ENCODE results near the gene DHH. TPM values are rescaled to one million over a fixed set of nuclear protein-coding genes. Genes with fewer than 3 reads are reported as not detected.

DHH gene
- total RNA-seq, 1 donor from 2014 or later: 0.56 TPM

DNA sequence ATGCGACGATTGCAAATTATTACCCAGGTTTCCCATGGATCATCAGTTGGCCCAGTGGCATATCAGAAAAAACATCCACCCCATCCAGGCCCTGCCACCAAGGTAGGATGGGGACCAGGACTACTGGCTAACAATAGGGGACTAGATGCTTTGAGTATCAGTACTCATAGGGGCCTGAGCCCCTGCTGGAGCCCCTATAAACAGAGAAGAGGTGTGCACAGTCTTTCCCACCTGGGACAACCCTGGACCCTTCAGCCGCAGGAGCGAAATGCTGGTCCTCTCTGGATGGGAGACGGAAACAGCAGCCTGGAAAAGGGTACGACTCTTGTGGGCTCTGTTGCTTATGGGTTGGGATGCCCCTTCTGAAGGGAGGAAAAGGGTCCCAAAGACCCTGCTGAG, 5.7 kb downstream of the DHH start:
- H3K36me3 Mint-ChIP-seq: no peaks in the 10 kb centered on the region
- H3K4me3 Mint-ChIP-seq: no peak overlapping the region
- no peak for TF ChIP-seq CTCF (conservative IDR thresholded peaks at IDR 0.05)
- no peak for DNase-seq (ENCODE audit: extremely low spot score, unreplicated experiment)
- H3K4me1 Mint-ChIP-seq (ENCODE audit: unreplicated experiment): peaks cover 4% of the 10 kb centered on the region
- H3K27ac Mint-ChIP-seq: no peak overlapping the region
- no peaks in the 10 kb centered on the region for H3K9me3 Mint-ChIP-seq
- H3K27me3 Mint-ChIP-seq: peaks cover 83% of the 10 kb centered on the region

- peaks cover 77% of the 10 kb centered on the region for H3K27me3 Mint-ChIP-seq
- H3K9me3 Mint-ChIP-seq: no peaks in the 10 kb centered on the region
- peaks cover 4% of the 10 kb centered on the region for H3K4me1 Mint-ChIP-seq (ENCODE audit: unreplicated experiment)
- no peaks in the 10 kb centered on the region for H3K36me3 Mint-ChIP-seq
- peak overlapping the region; percentile 67 for H3K4me3 Mint-ChIP-seq
- TF ChIP-seq CTCF (conservative IDR thresholded peaks at IDR 0.05): peak; percentile 94
- H3K27ac Mint-ChIP-seq: no peak overlapping the region
- peak; percentile 76 for DNase-seq (ENCODE audit: extremely low spot score, unreplicated experiment)
Observed at GRCh38 chr12:49088150-49088931, 6.3 kb downstream of the DHH start.

DNA sequence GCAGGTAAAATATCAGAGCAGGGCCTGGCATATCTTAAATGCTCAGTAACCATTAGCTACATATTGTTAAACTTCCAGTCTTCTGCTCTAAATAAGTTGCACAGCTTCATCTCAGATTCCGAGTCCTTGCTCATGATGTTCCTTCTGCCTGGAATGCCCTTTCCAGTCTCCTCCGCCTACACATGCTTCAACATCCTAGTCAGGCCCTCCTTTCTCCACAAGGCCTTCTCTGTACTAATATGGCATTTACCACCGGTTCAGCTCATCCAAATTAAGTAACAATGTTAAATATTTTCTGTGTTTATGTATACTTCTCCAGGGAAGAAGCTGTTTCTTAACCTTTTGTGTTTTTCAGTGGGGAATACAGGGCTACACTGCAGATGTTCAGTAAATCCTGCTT, 8.5 kb downstream of the DHH start:
- DNase-seq (ENCODE audit: extremely low spot score, unreplicated experiment): no peak
- no peaks in the 10 kb centered on the region for H3K9me3 Mint-ChIP-seq
- H3K27ac Mint-ChIP-seq: no peak overlapping the region
- peaks cover 64% of the 10 kb centered on the region for H3K27me3 Mint-ChIP-seq
- H3K4me1 Mint-ChIP-seq (ENCODE audit: unreplicated experiment): no peaks in the 10 kb centered on the region
- H3K36me3 Mint-ChIP-seq: no peaks in the 10 kb centered on the region
- H3K4me3 Mint-ChIP-seq: no peak overlapping the region
- no peak for TF ChIP-seq CTCF (conservative IDR thresholded peaks at IDR 0.05)

DNA sequence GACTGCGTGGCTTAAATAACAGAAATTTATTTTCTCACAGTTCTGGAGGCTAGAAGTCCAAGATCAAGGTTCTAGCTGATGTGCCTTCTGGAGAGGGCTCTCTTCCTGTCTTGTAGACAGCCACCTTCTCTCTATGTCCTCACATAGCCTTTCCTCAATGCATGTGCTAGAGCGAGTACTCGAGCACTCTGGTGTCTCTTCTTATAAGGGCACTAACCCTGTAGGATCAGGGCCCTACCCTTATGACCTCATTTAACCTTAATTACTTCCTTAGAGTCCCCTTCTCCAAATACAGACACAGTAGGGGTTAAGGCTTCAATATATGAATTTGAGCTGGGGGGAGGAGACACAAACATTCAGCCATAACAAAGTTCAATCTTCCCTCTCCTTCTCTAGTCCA, 10.2 kb downstream of the DHH start:
- no peak for DNase-seq (ENCODE audit: extremely low spot score, unreplicated experiment)
- no peak for TF ChIP-seq CTCF (conservative IDR thresholded peaks at IDR 0.05)
- Mint-ChIP-seq H3K27ac (no peak overlapping the region), H3K9me3 (no peaks in the 10 kb centered on the region), H3K27me3 (peaks cover 57% of the 10 kb centered on the region), H3K4me1 (ENCODE audit: unreplicated experiment) (no peaks in the 10 kb centered on the region), H3K4me3 (no peak overlapping the region), H3K36me3 (no peaks in the 10 kb centered on the region)

DNA sequence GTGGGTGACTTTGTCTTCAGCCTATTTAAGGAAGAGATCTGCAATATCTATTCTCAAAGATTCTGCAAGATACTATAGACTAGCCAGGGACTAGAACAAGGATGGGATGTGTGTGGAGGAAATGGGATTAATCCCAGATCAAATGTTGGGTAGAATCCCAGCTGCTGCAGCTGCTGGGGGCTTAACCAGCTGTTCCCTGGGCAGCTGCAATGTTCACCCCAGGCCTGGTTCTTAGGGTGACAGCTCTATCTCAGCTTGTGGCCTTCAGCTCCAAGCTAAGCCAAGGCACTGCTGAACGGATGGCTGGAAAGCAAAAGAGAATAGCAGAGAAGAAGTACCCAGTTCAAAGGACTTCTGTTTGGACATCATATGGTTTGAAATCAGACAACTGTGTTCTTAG, 14.8 kb downstream of the DHH start:
- Mint-ChIP-seq H3K9me3 (no peaks in the 10 kb centered on the region), H3K4me3 (no peak overlapping the region), H3K4me1 (ENCODE audit: unreplicated experiment) (no peaks in the 10 kb centered on the region), H3K27ac (no peak overlapping the region), H3K36me3 (no peaks in the 10 kb centered on the region), H3K27me3 (peaks cover 28% of the 10 kb centered on the region)
- DNase-seq (ENCODE audit: extremely low spot score, unreplicated experiment): no peak
- TF ChIP-seq CTCF (conservative IDR thresholded peaks at IDR 0.05): no peak

Data from type B pancreatic cell (in vitro differentiated cells).